Testis (tissue), 3 donors: ENCODE measurements around the gene TMA7B. TPM values are rescaled to one million over a fixed set of nuclear protein-coding genes. Genes with fewer than 3 reads are reported as not detected.

Experiments
- DNase-seq: peaks from one replicate; pipeline ENCODE4 v3.0.0-alpha.2; 2019
- H3K27ac ChIP-seq, 2 donors: fragments of 200-600 bp; sonication (generic); one replicate each; pipeline ENCODE4 v1.5.1; 2019
- H3K27me3 ChIP-seq: fragments of 200-600 bp; sonication (generic); one replicate; pipeline ENCODE4 v1.5.1; 2019
- H3K36me3 ChIP-seq: fragments of 200-600 bp; sonication (generic); one replicate; pipeline ENCODE4 v1.5.1; 2017; ENCODE audit warnings: low read depth; ENCODE audit errors: missing control alignments
- H3K4me1 ChIP-seq: fragments of 200-600 bp; sonication (generic); one replicate; pipeline ENCODE4 v1.5.1; 2019
- H3K4me3 ChIP-seq, 2 donors: fragments of 200-600 bp; sonication (generic); one replicate each; pipeline ENCODE4 v1.5.1; 2017 to 2019
- H3K9me3 ChIP-seq: fragments of 200-600 bp; sonication (generic); one replicate; pipeline ENCODE4 v1.5.1; 2017
- POLR2A ChIP-seq: fragments of 450-650 bp; IDR thresholded peaks from one replicate; pipeline ENCODE4 v1.6.1; 2017; ENCODE audit warnings: antibody characterized with exemption, mild to moderate bottlenecking, moderate library complexity
- WGBS, 2 donors: methylation state at CpG; one replicate each; pipeline ENCODE4 v1.1.5; 2018; 5-methylcytosine and 5-hydroxymethylcytosine counted together
- intact Hi-C: fragments of 100-400 bp; cut with DNase I; formaldehyde crosslinking; loops from one replicate; pipeline ENCODE4 v1.15.1; 2023; ENCODE audit warnings: low total_unique reads
- polyA plus RNA-seq: library from polyadenylated mRNA; stranded (reverse); fragments of 350-450 nt; fragmentation: Illumina TruSeq; extraction: RNeasy Lipid Tissue Mini Kit (QIAGEN cat#74804); gene quantifications from one replicate; pipeline ENCODE4 v1.2.3, GENCODE V29; 2014; ENCODE audit warnings: low read depth, low replicate concordance; ENCODE audit not compliant: insufficient read depth
- total RNA-seq, 2 donors: library from RNA; depleted of rRNA; stranded (reverse); fragments of >200 nt; gene quantifications; one replicate each; pipeline ENCODE4 v1.2.3, GENCODE V29; 2016
- TF ChIP-seq, protein P1 (sequence below), 3 experiments: fragments of 450-650 bp in 2 of 3; fragments of 200-600 bp in 1 of 3; sonication (generic) in 1 of 3; IDR thresholded peaks; one replicate each; pipeline ENCODE4 v1.5.1; 2016 to 2019; ENCODE audit warnings: antibody characterized with exemption in 3 of 3, mild to moderate bottlenecking in 2 of 3, moderate library complexity in 1 of 3

Gene TMA7B
- total and polyA plus RNA-seq, 3 donors from 2014 or later = 0.43 to 0.47 TPM; not detected in 1

DNA sequence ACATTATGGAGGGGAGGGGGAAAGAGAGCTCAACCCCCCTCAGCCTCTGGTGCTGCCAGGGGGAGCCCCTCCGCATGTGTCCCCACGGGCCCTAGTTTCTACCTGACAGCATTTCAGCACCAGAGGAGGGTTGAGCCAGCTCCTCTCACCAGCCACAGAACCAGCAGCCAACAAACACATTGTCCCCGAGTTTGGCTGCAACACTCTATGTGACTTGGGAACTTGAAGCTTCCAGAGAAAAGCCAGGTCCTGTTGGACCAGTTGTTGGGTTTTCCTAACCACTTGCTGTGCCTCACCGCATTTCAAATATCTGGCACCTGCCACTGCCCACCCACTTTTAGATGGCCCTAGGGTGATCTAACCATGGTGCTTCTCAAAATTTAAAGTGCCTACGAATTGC, 13.5 kb downstream of the TMA7B start:
- no peak for DNase-seq
- 81 to 87% methylated on average over 5 of the region's 5 CpGs for WGBS, 2 donors
- no peaks in the 10 kb centered on the region for H3K9me3 ChIP-seq
- TF ChIP-seq POLR2A = no peak
- TF ChIP-seq, protein P1, sequence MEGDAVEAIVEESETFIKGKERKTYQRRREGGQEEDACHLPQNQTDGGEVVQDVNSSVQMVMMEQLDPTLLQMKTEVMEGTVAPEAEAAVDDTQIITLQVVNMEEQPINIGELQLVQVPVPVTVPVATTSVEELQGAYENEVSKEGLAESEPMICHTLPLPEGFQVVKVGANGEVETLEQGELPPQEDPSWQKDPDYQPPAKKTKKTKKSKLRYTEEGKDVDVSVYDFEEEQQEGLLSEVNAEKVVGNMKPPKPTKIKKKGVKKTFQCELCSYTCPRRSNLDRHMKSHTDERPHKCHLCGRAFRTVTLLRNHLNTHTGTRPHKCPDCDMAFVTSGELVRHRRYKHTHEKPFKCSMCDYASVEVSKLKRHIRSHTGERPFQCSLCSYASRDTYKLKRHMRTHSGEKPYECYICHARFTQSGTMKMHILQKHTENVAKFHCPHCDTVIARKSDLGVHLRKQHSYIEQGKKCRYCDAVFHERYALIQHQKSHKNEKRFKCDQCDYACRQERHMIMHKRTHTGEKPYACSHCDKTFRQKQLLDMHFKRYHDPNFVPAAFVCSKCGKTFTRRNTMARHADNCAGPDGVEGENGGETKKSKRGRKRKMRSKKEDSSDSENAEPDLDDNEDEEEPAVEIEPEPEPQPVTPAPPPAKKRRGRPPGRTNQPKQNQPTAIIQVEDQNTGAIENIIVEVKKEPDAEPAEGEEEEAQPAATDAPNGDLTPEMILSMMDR (IDR thresholded peaks at IDR 0.05) = no peak
- H3K27me3 ChIP-seq = no peaks in the 10 kb centered on the region
- no peak overlapping the region for H3K27ac ChIP-seq
- no peaks in the 10 kb centered on the region for H3K36me3 ChIP-seq
- peaks cover 13% of the 10 kb centered on the region for H3K4me1 ChIP-seq
- intact Hi-C loops = no loop called here
- no peak overlapping the region for H3K4me3 ChIP-seq

DNA sequence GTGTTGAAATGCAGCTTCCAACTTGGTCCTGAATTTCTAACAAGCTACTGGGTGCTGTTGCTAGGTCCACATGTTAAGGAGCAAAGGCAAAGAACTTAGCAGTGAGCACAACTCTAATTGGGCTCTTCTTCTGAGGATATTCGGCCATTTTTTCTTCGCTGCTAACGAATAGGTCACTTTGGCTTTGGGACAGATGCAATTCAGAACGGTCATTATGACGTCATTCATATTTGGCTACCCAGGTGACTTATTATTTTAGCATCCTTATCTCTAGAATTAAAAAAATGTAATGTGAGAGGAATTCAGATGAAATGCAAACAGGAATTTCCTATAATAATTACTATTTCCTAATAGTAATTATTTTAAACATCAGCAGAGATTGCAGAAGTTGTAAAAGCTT, 13.9 kb downstream of the TMA7B start:
- H3K4me1 ChIP-seq = peaks cover 9% of the 10 kb centered on the region
- 74 to 85% methylated on average over 5 of the region's 5 CpGs for WGBS, 2 donors
- no peak for DNase-seq
- H3K9me3 ChIP-seq = no peaks in the 10 kb centered on the region
- H3K27me3 ChIP-seq = no peaks in the 10 kb centered on the region
- no peak overlapping the region for H3K4me3 ChIP-seq
- H3K27ac ChIP-seq = no peak overlapping the region
- intact Hi-C loops = no loop called here
- TF ChIP-seq, protein P1 (IDR thresholded peaks at IDR 0.05) = no peak
- TF ChIP-seq POLR2A = no peak
- H3K36me3 ChIP-seq = no peaks in the 10 kb centered on the region

DNA sequence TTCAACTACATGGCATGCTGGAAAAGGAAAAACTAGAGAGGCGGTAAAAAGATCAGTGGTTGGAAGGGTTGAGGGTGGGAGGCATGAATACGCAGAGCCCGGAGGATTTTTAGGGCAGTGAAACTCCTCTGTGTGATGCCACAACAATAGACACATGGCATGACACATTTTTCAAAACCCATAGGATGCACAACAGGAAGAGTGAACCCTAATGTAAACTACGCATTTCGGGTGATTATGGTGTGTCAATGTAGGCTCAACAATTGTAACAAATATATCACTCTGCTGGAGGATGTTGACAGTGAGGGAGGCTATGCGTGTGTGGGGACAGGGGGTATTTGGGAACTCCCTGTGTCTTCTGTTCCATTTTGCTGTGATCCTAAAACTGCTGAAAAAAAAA, 18.9 kb downstream of the TMA7B start:
- intact Hi-C loops = no loop called here

DNA sequence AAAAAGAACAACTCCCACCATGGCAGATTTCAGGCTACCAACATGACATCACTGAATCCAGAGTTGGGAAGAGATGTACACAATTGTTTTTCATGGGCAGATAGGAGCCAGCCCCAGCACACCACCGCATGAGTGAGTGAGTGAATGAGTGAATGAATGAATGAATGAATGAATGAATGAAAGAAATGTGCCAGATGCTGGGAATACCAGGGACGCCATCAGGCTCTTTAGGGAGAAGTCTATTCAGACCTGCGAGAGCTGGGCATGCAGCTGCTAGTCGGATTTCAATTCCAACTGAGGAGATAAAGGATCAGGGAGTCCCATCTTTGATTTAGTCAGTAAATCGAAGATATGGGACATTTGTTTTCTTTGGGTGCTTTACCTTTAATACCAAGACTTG, 19.3 kb downstream of the TMA7B start:
- H3K27me3 ChIP-seq = no peaks in the 10 kb centered on the region
- 94 to 95% methylated on average over 5 of the region's 5 CpGs for WGBS, 2 donors
- H3K4me3 ChIP-seq = no peak overlapping the region
- H3K36me3 ChIP-seq = no peaks in the 10 kb centered on the region
- H3K4me1 ChIP-seq = no peaks in the 10 kb centered on the region
- no peak for DNase-seq
- no peaks in the 10 kb centered on the region for H3K9me3 ChIP-seq
- H3K27ac ChIP-seq = no peak overlapping the region
- TF ChIP-seq, protein P1 (IDR thresholded peaks at IDR 0.05) = no peak
- TF ChIP-seq POLR2A = no peak
- intact Hi-C loops = no loop called here

More for the DNA sequence above, 18.9 kb downstream of the TMA7B start:
- Histone ChIP-seq H3K4me3 (no peak overlapping the region), H3K9me3 (no peaks in the 10 kb centered on the region), H3K36me3 (no peaks in the 10 kb centered on the region), H3K27me3 (no peaks in the 10 kb centered on the region), H3K4me1 (no peaks in the 10 kb centered on the region), H3K27ac (no peak overlapping the region)
- 62% methylated on average over 6 of the region's 6 CpGs for WGBS, 2 donors
- DNase-seq = no peak
- no peak for TF ChIP-seq POLR2A
- TF ChIP-seq, protein P1 (IDR thresholded peaks at IDR 0.05) = no peak

DNA sequence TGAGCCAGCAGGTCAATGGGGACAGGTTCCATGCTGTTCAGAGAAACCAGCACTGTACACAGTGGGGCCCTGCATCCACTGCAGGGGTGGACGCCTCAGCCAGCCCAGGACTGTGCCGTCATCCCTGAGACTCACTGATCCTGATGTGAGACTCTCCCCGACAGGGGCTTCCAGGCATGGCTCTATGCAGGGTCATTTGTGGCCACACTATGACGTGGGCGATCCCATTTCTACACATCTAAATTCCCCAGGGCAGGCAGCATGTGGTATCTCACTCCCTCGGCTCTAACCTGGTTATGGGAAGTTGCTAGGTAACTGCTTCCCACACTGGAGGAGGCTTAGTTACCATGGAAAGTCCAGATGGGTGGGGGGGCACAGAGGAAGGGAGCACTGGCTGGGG, 20.4 kb downstream of the TMA7B start:
- no peak for DNase-seq
- Histone ChIP-seq H3K9me3 (no peaks in the 10 kb centered on the region), H3K4me3 (no peak overlapping the region), H3K36me3 (no peaks in the 10 kb centered on the region), H3K27me3 (no peaks in the 10 kb centered on the region), H3K4me1 (no peaks in the 10 kb centered on the region), H3K27ac (no peak overlapping the region)
- WGBS, 2 donors = 88% methylated on average over 6 of the region's 6 CpGs
- TF ChIP-seq, protein P1 (IDR thresholded peaks at IDR 0.05) = no peak
- no peak for TF ChIP-seq POLR2A
- intact Hi-C loops = no loop called here
